ENCODE measurements around the gene KCNQ2. TPM values are rescaled to one million over a fixed set of nuclear protein-coding genes. Genes with fewer than 3 reads are reported as not detected.

KCNQ2 gene
- total RNA-seq = under 1 TPM in 3 of 4 donors, not detected in 1; 0.19 to 0.40 (median 0.40) TPM

- WGBS, 2 donors (ENCODE audit: low coverage in 1 of 2) = 0% methylated on average over 11 of the region's 111 CpGs; no CpG with 5 or more reads in 1 of the 2 donors
- peaks cover 99% of the 10 kb centered on the region for H3K27me3 ChIP-seq
- ATAC-seq = no peak
- no peaks in the 10 kb centered on the region for H3K36me3 ChIP-seq
- H3K4me1 ChIP-seq = peaks cover 0 to 14% (median 10%) of the 10 kb centered on the region in 3 donors
- TF ChIP-seq EP300 (IDR thresholded peaks at IDR 0.05) (no peak), POLR2A (IDR thresholded peaks at IDR 0.05) (no peak), POLR2AphosphoS5 (IDR thresholded peaks at IDR 0.05) (no peak), CTCF (IDR thresholded peaks at IDR 0.05) (no peak)
- peak within 1 kb of the TSS in 1 of 2 donors; percentile 31 for H3K4me3 ChIP-seq
- no peak within 1 kb of the TSS for H3K27ac ChIP-seq
- no peaks in the 10 kb centered on the region for H3K9me3 ChIP-seq
Observed at GRCh38 chr20:63471981-63472831, at the start of gene KCNQ2. Gene KCNQ2 (minus strand): TSS chr20:63472655. CDS start chr20:63472463, 192 bp downstream.

DNA sequence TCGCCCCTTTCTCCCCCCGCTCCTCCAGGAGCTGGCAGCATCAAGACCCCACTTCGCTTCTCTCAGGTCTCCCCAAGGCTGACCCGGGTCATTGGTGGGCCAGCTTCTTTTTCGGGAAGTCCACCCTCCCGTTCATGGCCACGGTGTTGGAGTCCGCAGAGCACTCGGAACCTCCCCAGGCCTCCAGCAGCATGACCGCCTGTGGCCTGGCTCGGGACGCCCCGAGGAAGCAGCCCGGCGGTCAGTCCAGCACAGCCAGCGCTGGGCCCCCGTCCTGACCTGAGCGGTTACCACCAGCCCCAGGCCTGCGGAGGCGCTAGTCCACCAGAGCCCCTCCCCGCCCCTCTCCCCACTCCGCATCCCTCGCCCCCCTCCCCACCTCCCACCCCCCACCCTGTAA, 49.1 kb upstream of the KCNQ2 start:
- H3K36me3 ChIP-seq = peaks cover 0 to 23% of the 10 kb centered on the region in 2 donors
- peak overlapping the region; percentile 62 to 99 for H3K4me3 ChIP-seq
- TF ChIP-seq EP300 (IDR thresholded peaks at IDR 0.05) (no peak), POLR2AphosphoS5 (IDR thresholded peaks at IDR 0.05) (no peak), CTCF (IDR thresholded peaks at IDR 0.05) (no peak), POLR2A (IDR thresholded peaks at IDR 0.05) (no peak)
- no CpG with 5 or more reads among the region's 23 CpGs for WGBS, 2 donors (ENCODE audit: low coverage in 1 of 2)
- H3K9me3 ChIP-seq = peaks cover 0 to 4% (median 0%) of the 10 kb centered on the region in 3 donors
- H3K27ac ChIP-seq = peak overlapping the region in 3 of 4 donors; percentile 87 to 98 (median 97)
- H3K27me3 ChIP-seq = no peaks in the 10 kb centered on the region
- H3K4me1 ChIP-seq = peaks cover 0 to 41% (median 20%) of the 10 kb centered on the region in 3 donors
- no peak for ATAC-seq

GRCh38 chr20:63520934-63521601, 48.6 kb upstream of the KCNQ2 start:
- peaks cover 0 to 41% (median 20%) of the 10 kb centered on the region in 3 donors for H3K4me1 ChIP-seq
- H3K27me3 ChIP-seq = no peaks in the 10 kb centered on the region
- H3K36me3 ChIP-seq = peaks cover 0 to 23% of the 10 kb centered on the region in 2 donors
- H3K27ac ChIP-seq = peak overlapping the region; percentile 72 to 98 (median 92)
- WGBS, 2 donors (ENCODE audit: low coverage in 1 of 2) = no CpG with 5 or more reads among the region's 68 CpGs
- ATAC-seq = peak; percentile 65
- TF ChIP-seq EP300 (IDR thresholded peaks at IDR 0.05) (no peak), POLR2A (IDR thresholded peaks at IDR 0.05) (no peak), CTCF (IDR thresholded peaks at IDR 0.05) (peak in 2 of 4 experiments; percentile 20 to 30), POLR2AphosphoS5 (IDR thresholded peaks at IDR 0.05) (no peak)
- peaks cover 0 to 4% (median 0%) of the 10 kb centered on the region in 3 donors for H3K9me3 ChIP-seq
- peak overlapping the region; percentile 62 to 99 for H3K4me3 ChIP-seq

DNA sequence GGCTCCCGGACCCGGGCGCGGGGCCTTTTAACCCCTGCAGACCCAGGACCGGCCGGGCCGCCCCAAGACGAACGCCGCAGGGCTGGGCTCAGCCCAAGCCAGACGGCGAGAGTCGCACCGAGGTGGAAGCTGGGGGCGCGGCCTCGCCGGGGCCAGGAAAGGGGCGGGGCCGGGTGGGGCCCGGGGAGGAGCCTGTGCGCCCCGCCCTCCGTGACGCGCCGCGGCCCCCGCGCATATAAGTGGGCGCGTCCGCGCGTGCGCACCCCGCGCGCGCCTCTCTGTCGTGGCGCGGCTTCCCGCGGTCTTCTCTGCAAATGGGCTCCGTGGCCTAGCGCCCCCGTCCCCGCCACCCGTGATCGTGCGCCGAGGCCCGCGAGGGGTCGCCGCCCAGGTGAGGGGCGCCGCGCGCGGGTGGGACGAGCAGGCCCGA, 48.1 kb upstream of the KCNQ2 start, which contains the start of gene PPDPF:
Gene PPDPF (plus strand): TSS at position 262 of the 430 bp plus-strand sequence. CDS start 544 bp downstream, outside the sequence.
- peaks cover 0 to 4% (median 0%) of the 10 kb centered on the region in 3 donors for H3K9me3 ChIP-seq
- H3K27me3 ChIP-seq = no peaks in the 10 kb centered on the region
- H3K36me3 ChIP-seq = peaks cover 0 to 23% of the 10 kb centered on the region in 2 donors
- TF ChIP-seq EP300 (IDR thresholded peaks at IDR 0.05) = no peak
- peak; percentile 89 to 95 for TF ChIP-seq POLR2A (IDR thresholded peaks at IDR 0.05)
- TF ChIP-seq POLR2AphosphoS5 (IDR thresholded peaks at IDR 0.05) = peak; percentile 92
- peak within 1 kb of the TSS; percentile 72 to 98 (median 92) for H3K27ac ChIP-seq
- H3K4me1 ChIP-seq = peaks cover 0 to 41% (median 20%) of the 10 kb centered on the region in 3 donors
- ATAC-seq = peak; percentile 93
- H3K4me3 ChIP-seq = peak within 1 kb of the TSS; percentile 62 to 99
- no CpG with 5 or more reads among the region's 64 CpGs for WGBS, 2 donors (ENCODE audit: low coverage in 1 of 2)

Measured in gastroesophageal sphincter (tissue), 4 donors.